Heart right ventricle (tissue), 16 donors: Measurements from ENCODE around the gene SGK1. TPM values are rescaled to one million over a fixed set of nuclear protein-coding genes. Genes with fewer than 3 reads are reported as not detected.

Experiments
- ATAC-seq, 8 donors: fragments of 200-7000 bp; cut with Tn5 transposase; one replicate each; pipeline ENCODE4 v1.9.1; 2020; ENCODE audit warnings: mild to moderate bottlenecking in 8 of 8, moderate library complexity in 8 of 8, moderate number of reproducible peaks in 1 of 8
- DNase-seq, 2 donors: peaks; one replicate each; pipeline ENCODE4 v3.0.0-alpha.2; 2020
- H3K27ac ChIP-seq, 10 donors: fragments of 200-600 bp; sonication (generic) in 2 of 10; one replicate each; pipeline versions ENCODE4 v1.5.0 to v1.8.0; 2020 to 2022; ENCODE audit warnings: mild to moderate bottlenecking in 3 of 10
- H3K27me3 ChIP-seq, 7 donors: fragments of 200-600 bp; one replicate each; pipeline ENCODE4 v1.8.0; 2021 to 2022; ENCODE audit warnings: mild to moderate bottlenecking in 2 of 7
- H3K36me3 ChIP-seq, 9 donors: fragments of 200-600 bp; sonication (generic) in 1 of 9; one replicate each; pipeline versions ENCODE4 v1.5.0 to v1.8.0; 2020 to 2022; ENCODE audit warnings: mild to moderate bottlenecking in 2 of 9
- H3K4me1 ChIP-seq, 9 donors: fragments of 200-600 bp; sonication (generic) in 1 of 9; one replicate each; pipeline versions ENCODE4 v1.5.0 to v1.8.0; 2020 to 2022; ENCODE audit warnings: mild to moderate bottlenecking in 4 of 9
- H3K4me3 ChIP-seq, 10 donors: fragments of 200-600 bp; sonication (generic) in 2 of 10; one replicate each; pipeline versions ENCODE4 v1.5.0 to v1.8.0; 2020 to 2022; ENCODE audit warnings: mild to moderate bottlenecking in 7 of 10, moderate library complexity in 2 of 10
- H3K9me3 ChIP-seq, 11 donors: fragments of 200-600 bp in 10 of 11; sonication (generic) in 2 of 11; one replicate each; pipeline versions ENCODE4 v1.5.0 to v1.8.0; 2013 to 2022; ENCODE audit warnings: mild to moderate bottlenecking in 2 of 11, control low read depth in 1 of 11, moderate library complexity in 1 of 11
- CTCF ChIP-seq, 9 donors: fragments of 200-600 bp; sonication (generic) in 2 of 9; IDR thresholded peaks; one replicate each; pipeline versions ENCODE4 v1.5.0 to v1.8.0; 2021 to 2022; ENCODE audit warnings: antibody characterized with exemption in 9 of 9, mild to moderate bottlenecking in 5 of 9, moderate library complexity in 1 of 9
- WGBS, 2 donors: extraction: QIAGEN DNeasy Blood & Tissue Kit; methylation state at CpG; one replicate each; pipeline ENCODE4 v1.1.7; 2013; ENCODE audit warnings: inconsistent platforms in 1 of 2; 5-methylcytosine and 5-hydroxymethylcytosine counted together
- intact Hi-C, 10 donors: fragments of 100-400 bp; cut with DNase I; formaldehyde crosslinking; loops; one replicate each; pipeline versions ENCODE4 v1.11.1 to v1.14.2; 2022
- polyA plus RNA-seq, 2 donors: library from polyadenylated mRNA; stranded (reverse); fragments of 200-250 nt; gene quantifications; one replicate each; pipeline ENCODE4 v1.2.3, GENCODE V29; 2013
- total RNA-seq, 10 donors: library from RNA; stranded (reverse); fragmentation: NEBNext Ultra II Directional in 3 of 10; extraction: Animal tissue kit (Norgen Biotek cat#: 25700) in 3 of 10; gene quantifications; one replicate each; pipeline versions ENCODE4 v1.2.1 to v1.2.4, GENCODE V29; 2021 to 2023
- donor health status: Arrhythmogenic right ventricular cardiomyopathy.
- donor health status: ischemic (EF 13 %, LVEDD 7.1; RV severe dilation, severe dysfunction).
- donor health status: healthy with polysubstance abuse.
- donor health status: DM: no; HTN: yes; CAD: no.
- donor health status: DM: no; HTN: no; CAD: no.
- donor health status: ischemic (EF 25% LVEDD 6.9; RV normal size, moderate dysfunction).
- donor health status: ischemic (EF 25% LVEDD 5.7; RV mildly dilated, moderate dysfunction).
- donor health status: healthy.
- donor health status: DM: yes; HTN: yes; CAD: no.
- donor health status: Ischemic cardiomyopathy.
- donor health status: ischemic (EF 35%, LVEDD 5.7; RV mildly dilated, moderate dysfunction).
- donor health status: nonischemic (EF 11% LVEDD 7.7; RV severe dilation, severe dysfunction).
- donor health status: DM: yes; HTN: yes; CAD: no.
- donor health status: PGD.
- donor health status: ischemic (EF 29% LVEDD 5.4; RV normal size, mild dysfunction).
- donor health status: nonischemic (EF 23%, LVEDD 6.1; RV moderate dilation, normal function).

The SGK1 gene
- total and polyA plus RNA-seq, 12 donors = 22.5 to 140 (median 43.6) TPM

- DNase-seq = no peak
- 38 to 61% methylated on average over 3 of the region's 3 CpGs for WGBS, 2 donors
- Histone ChIP-seq H3K4me3 (no peak overlapping the region), H3K4me1 (peaks cover 0 to 21% (median 6%) of the 10 kb centered on the region in 9 donors), H3K9me3 (peaks cover 0 to 4% (median 0%) of the 10 kb centered on the region in 11 donors), H3K27ac (peak overlapping the region in 7 of 10 donors; percentile 33 to 87 (median 51)), H3K36me3 (no peaks in the 10 kb centered on the region), H3K27me3 (no peaks in the 10 kb centered on the region)
- ATAC-seq = peak in 7 of 8 donors; percentile 57 to 88 (median 75)
- intact Hi-C loops = no loop called here
- TF ChIP-seq CTCF (IDR thresholded peaks at IDR 0.05) = no peak
These were observed 29.2 kb downstream of the SGK1 start for GRCh38 chr6:134288538-134289203.

GRCh38 chr6:134287859-134288537 is 29.9 kb downstream of the SGK1 start:
- no peaks in the 10 kb centered on the region for H3K36me3 ChIP-seq
- H3K27me3 ChIP-seq = no peaks in the 10 kb centered on the region
- DNase-seq (no peak), ATAC-seq (peak in 2 of 8 donors; percentile 23 to 31)
- TF ChIP-seq CTCF (IDR thresholded peaks at IDR 0.05) = no peak
- intact Hi-C loops = no loop called here
- H3K4me1 ChIP-seq = peaks cover 0 to 21% (median 6%) of the 10 kb centered on the region in 9 donors
- peak overlapping the region in 7 of 10 donors; percentile 33 to 87 (median 51) for H3K27ac ChIP-seq
- H3K9me3 ChIP-seq = peaks cover 0 to 4% (median 0%) of the 10 kb centered on the region in 11 donors
- 75 to 81% methylated on average over 2 of the region's 2 CpGs for WGBS, 2 donors
- H3K4me3 ChIP-seq = no peak overlapping the region

GRCh38 chr6:134282816-134283215 is 35.1 kb downstream of the SGK1 start:
- TF ChIP-seq CTCF (IDR thresholded peaks at IDR 0.05) = no peak
- Histone ChIP-seq H3K36me3 (no peaks in the 10 kb centered on the region), H3K27ac (no peak overlapping the region), H3K4me3 (no peak overlapping the region), H3K9me3 (peaks cover 0 to 4% (median 0%) of the 10 kb centered on the region in 11 donors), H3K4me1 (peaks cover 0 to 11% (median 0%) of the 10 kb centered on the region in 9 donors), H3K27me3 (no peaks in the 10 kb centered on the region)
- intact Hi-C loops = no loop called here
- DNase-seq = no peak
- WGBS, 2 donors = 88 to 99% methylated on average over 3 of the region's 3 CpGs
- no peak for ATAC-seq

GRCh38 chr6:134281388-134281787 is 36.5 kb downstream of the SGK1 start:
- intact Hi-C loops = no loop called here
- no peak for DNase-seq
- Histone ChIP-seq H3K27me3 (no peaks in the 10 kb centered on the region), H3K27ac (no peak overlapping the region), H3K9me3 (peaks cover 0 to 4% (median 0%) of the 10 kb centered on the region in 11 donors), H3K36me3 (no peaks in the 10 kb centered on the region), H3K4me3 (no peak overlapping the region), H3K4me1 (peaks cover 0 to 19% (median 0%) of the 10 kb centered on the region in 9 donors)
- TF ChIP-seq CTCF (IDR thresholded peaks at IDR 0.05) = no peak
- no peak for ATAC-seq
- 96 to 97% methylated on average over 6 of the region's 6 CpGs for WGBS, 2 donors
